ENCODE measurements around the gene CUEDC2.

The CUEDC2 gene

GRCh38 chr10:102432162-102432950 lies at the start of gene CUEDC2:
Gene CUEDC2, minus strand, starts transcription at chr10:102432574. Its CDS starts 7,386 bp downstream, at chr10:102425188.
- peak; percentile 95 for DNase-seq (ENCODE audit: low read depth)

- no peak for DNase-seq (ENCODE audit: low read depth)
Measured at GRCh38 chr10:102480396-102480795, 48.0 kb upstream of the CUEDC2 start.

GRCh38 chr10:102479651-102480050 lies 47.3 kb upstream of the CUEDC2 start:
- DNase-seq (ENCODE audit: low read depth) = no peak

- no peak for DNase-seq (ENCODE audit: low read depth)
Measured at GRCh38 chr10:102476466-102477141, 44.2 kb upstream of the CUEDC2 start.

GRCh38 chr10:102475451-102476040 lies 43.2 kb upstream of the CUEDC2 start:
- DNase-seq (ENCODE audit: low read depth) = no peak

GRCh38 chr10:102473445-102474331 lies 41.3 kb upstream of the CUEDC2 start:
- DNase-seq (ENCODE audit: low read depth) = no peak

GRCh38 chr10:102470579-102471546 lies 38.5 kb upstream of the CUEDC2 start:
- no peak for DNase-seq (ENCODE audit: low read depth)

GRCh38 chr10:102468683-102469082 lies 36.3 kb upstream of the CUEDC2 start:
- peak; percentile 88 for DNase-seq (ENCODE audit: low read depth)

- DNase-seq (ENCODE audit: low read depth) = no peak
Measured at GRCh38 chr10:102467971-102468438, 35.6 kb upstream of the CUEDC2 start.

GRCh38 chr10:102467318-102467717 lies 34.9 kb upstream of the CUEDC2 start:
- no peak for DNase-seq (ENCODE audit: low read depth)

- no peak for DNase-seq (ENCODE audit: low read depth)
Measured at GRCh38 chr10:102465466-102465865, 33.1 kb upstream of the CUEDC2 start.

- DNase-seq (ENCODE audit: low read depth) = no peak
Measured at GRCh38 chr10:102463983-102464382, 31.6 kb upstream of the CUEDC2 start.

- no peak for DNase-seq (ENCODE audit: low read depth)
Measured at GRCh38 chr10:102462512-102463054, 30.2 kb upstream of the CUEDC2 start.

- peak; percentile 47 for DNase-seq (ENCODE audit: low read depth)
Measured at GRCh38 chr10:102461187-102462054, 29.0 kb upstream of the CUEDC2 start.

GRCh38 chr10:102460836-102461186 lies 28.4 kb upstream of the CUEDC2 start:
- DNase-seq (ENCODE audit: low read depth) = no peak

- no peak for DNase-seq (ENCODE audit: low read depth)
Measured at GRCh38 chr10:102458656-102459055, 26.3 kb upstream of the CUEDC2 start.

- DNase-seq (ENCODE audit: low read depth) = no peak
Measured at GRCh38 chr10:102457591-102458150, 25.3 kb upstream of the CUEDC2 start.

- peak; percentile 82 for DNase-seq (ENCODE audit: low read depth)
Measured at GRCh38 chr10:102455893-102456471, 23.6 kb upstream of the CUEDC2 start.
